Neural cell (in vitro differentiated cells): ENCODE results near the gene SBK1. TPM values are rescaled to one million over a fixed set of nuclear protein-coding genes. Genes with fewer than 3 reads are reported as not detected.

ENCODE experiments used
- H2AFZ ChIP-seq: fragments of 200-600, 300-800 bp; sonication (generic), shearing (Covaris generic); 2 replicates; pipeline ENCODE4 v1.6.0; 2014; ENCODE audit warnings: low read depth, mild to moderate bottlenecking, antibody characterized with exemption, low read length, moderate library complexity
- H3F3A ChIP-seq: fragments of 200-600 bp; shearing (Covaris generic); 2 replicates; pipeline ENCODE4 v1.6.1; 2016; ENCODE audit warnings: mild to moderate bottlenecking, moderate library complexity, mixed read lengths, antibody characterized with exemption, low read length; ENCODE audit not compliant: insufficient read depth, poor library complexity, severe bottlenecking
- H3K27ac ChIP-seq: fragments of 200-600, 300-800 bp; sonication (generic), shearing (Covaris generic); 2 replicates; pipeline ENCODE4 v1.5.1; 2014; ENCODE audit warnings: mild to moderate bottlenecking, low read length, moderate library complexity
- H3K27me3 ChIP-seq: fragments of 300-800, 200-600 bp; sonication (generic), shearing (Covaris generic); 2 replicates; pipeline ENCODE4 v1.6.0; 2014; ENCODE audit warnings: mild to moderate bottlenecking, low read depth, low read length, moderate library complexity; ENCODE audit not compliant: insufficient read depth
- H3K36me3 ChIP-seq: fragments of 300-800, 200-600 bp; sonication (generic), shearing (Covaris generic); 2 replicates; pipeline ENCODE4 v1.5.1; 2014; ENCODE audit warnings: mild to moderate bottlenecking, antibody characterized with exemption, low read length, moderate library complexity; ENCODE audit not compliant: insufficient read depth
- H3K4me2 ChIP-seq: fragments of 300-800, 200-600 bp; sonication (generic), shearing (Covaris generic); 2 replicates; pipeline ENCODE4 v1.6.0; 2014; ENCODE audit warnings: mild to moderate bottlenecking, low read length
- H3K4me3 ChIP-seq: fragments of 300-800, 200-600 bp; sonication (generic), shearing (Covaris generic); 2 replicates; pipeline ENCODE4 v1.5.1; 2014; ENCODE audit warnings: mild to moderate bottlenecking, low read length, moderate library complexity
- H3K79me2 ChIP-seq: fragments of 200-600 bp; shearing (Covaris generic); replicated peaks from 2 replicates; pipeline ENCODE4 v1.6.0; 2014; ENCODE audit warnings: mild to moderate bottlenecking, low read length, moderate library complexity; ENCODE audit not compliant: insufficient read depth
- H3K9ac ChIP-seq: fragments of 300-800, 200-600 bp; sonication (generic), shearing (Covaris generic); 2 replicates; pipeline ENCODE4 v1.6.1; 2016; ENCODE audit warnings: mild to moderate bottlenecking, low read length, mixed read lengths
- H3K9me2 ChIP-seq: fragments of 200-600 bp; shearing (Covaris generic); 2 replicates; pipeline ENCODE4 v1.6.1; 2016; ENCODE audit warnings: mild to moderate bottlenecking, low read length, mixed read lengths; ENCODE audit not compliant: insufficient read depth
- H3K9me3 ChIP-seq: fragments of 200-600, 300-800 bp; sonication (generic), shearing (Covaris generic); 2 replicates; pipeline ENCODE4 v1.6.1; 2016; ENCODE audit warnings: mild to moderate bottlenecking, mixed run types, low read length, moderate library complexity, mixed read lengths
- H4K20me1 ChIP-seq: fragments of 200-600 bp; shearing (Covaris generic); 2 replicates; pipeline ENCODE4 v1.6.1; 2016; ENCODE audit warnings: mild to moderate bottlenecking, mixed run types; ENCODE audit not compliant: insufficient read depth
- EP300 ChIP-seq: fragments of 450-650 bp; conservative IDR thresholded peaks from 2 replicates; pipeline ENCODE4 v1.6.1; 2014; ENCODE audit warnings: antibody characterized with exemption, mild to moderate bottlenecking, moderate library complexity; ENCODE audit not compliant: poor library complexity, severe bottlenecking
- EZH2 ChIP-seq: fragments of 200-600, 300-800 bp; shearing (Covaris generic), sonication (generic); IDR thresholded peaks from 2 replicates; pipeline ENCODE4 v1.6.1; 2014; ENCODE audit warnings: antibody characterized with exemption, low read length, borderline replicate concordance, mild to moderate bottlenecking; ENCODE audit not compliant: insufficient read depth, poor library complexity, severe bottlenecking
- MXI1 ChIP-seq: fragments of 450-650 bp; conservative IDR thresholded peaks from 2 replicates; pipeline ENCODE4 v1.6.1; 2014; ENCODE audit warnings: antibody characterized with exemption, mild to moderate bottlenecking; ENCODE audit not compliant: poor library complexity, severe bottlenecking
- POLR2AphosphoS5 ChIP-seq: IDR thresholded peaks from 2 replicates; pipeline ENCODE4 v1.6.1; 2012
- RAD21 ChIP-seq: fragments of 450-650 bp; conservative IDR thresholded peaks from 2 replicates; pipeline ENCODE4 v1.6.1; 2014; ENCODE audit warnings: antibody characterized with exemption, mild to moderate bottlenecking, moderate library complexity
- SMC3 ChIP-seq: fragments of 450-650 bp; conservative IDR thresholded peaks from 2 replicates; pipeline ENCODE4 v1.6.1; 2014; ENCODE audit warnings: antibody characterized with exemption, mild to moderate bottlenecking, moderate library complexity; ENCODE audit not compliant: poor library complexity
- TAF1 ChIP-seq: IDR thresholded peaks from 2 replicates; pipeline ENCODE4 v1.6.1; 2012; ENCODE audit warnings: low read depth
- polyA plus RNA-seq: library from polyadenylated mRNA; depleted of rRNA; stranded (reverse); fragments of >200 nt; gene quantifications from 2 replicates; pipeline ENCODE4 v1.2.3, GENCODE V29; 2014
- TF ChIP-seq, protein P1 (sequence below): fragments of 450-650 bp; IDR thresholded peaks from 2 replicates; pipeline ENCODE4 v1.5.1; 2014; ENCODE audit warnings: antibody characterized with exemption, mild to moderate bottlenecking, moderate library complexity; ENCODE audit not compliant: poor library complexity, severe bottlenecking
- TF ChIP-seq, protein P2 (sequence below): IDR thresholded peaks from 2 replicates; pipeline ENCODE4 v1.6.1; 2012; ENCODE audit warnings: borderline replicate concordance

The SBK1 gene
- polyA plus RNA-seq, 1 donor from 2014 or later, result 18.2 TPM

DNA sequence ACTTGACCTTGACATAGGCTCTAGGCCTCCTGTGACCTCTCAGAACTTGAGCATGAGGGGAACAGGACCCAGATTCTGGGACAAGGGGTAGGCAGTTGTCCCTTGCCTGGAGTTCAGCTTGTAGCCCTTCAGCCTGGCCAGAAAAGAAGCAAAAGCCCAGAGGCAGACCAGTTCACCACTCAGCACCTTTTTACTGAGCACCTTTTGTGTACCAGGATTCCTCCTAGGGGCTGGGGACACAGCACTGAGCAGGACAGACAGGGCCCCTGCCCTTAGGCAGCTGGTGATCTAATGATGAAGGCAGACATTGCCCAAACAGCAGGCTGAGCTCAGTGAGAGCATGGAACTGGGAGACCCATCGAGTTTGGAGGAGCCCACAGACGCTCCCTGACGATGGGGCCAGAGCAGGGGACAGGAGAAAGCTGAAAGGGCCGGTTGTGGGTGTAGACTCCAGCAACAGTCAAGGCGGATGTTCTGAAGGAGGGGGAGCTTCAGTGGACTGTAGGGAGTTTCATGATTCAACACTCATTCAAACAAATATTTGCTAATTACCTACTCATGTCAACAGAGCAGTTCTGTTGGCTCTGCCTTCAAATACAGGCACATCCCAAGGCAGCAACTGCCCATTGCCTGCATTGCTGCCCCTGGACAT, 32.0 kb downstream of the SBK1 start:
- Histone ChIP-seq H3K27me3 (no peaks in the 10 kb centered on the region), H3K9me3 (no peaks in the 10 kb centered on the region), H3F3A (no peaks in the 10 kb centered on the region), H3K4me2 (no peak overlapping the region), H2AFZ (no peak overlapping the region), H3K79me2 (no peaks in the 10 kb centered on the region), H3K27ac (no peak overlapping the region), H4K20me1 (no peaks in the 10 kb centered on the region), H3K4me3 (no peak overlapping the region), H3K9me2 (no peaks in the 10 kb centered on the region), H3K36me3 (no peaks in the 10 kb centered on the region), H3K9ac (no peak overlapping the region)
- TF ChIP-seq EP300 (no peak), RAD21 (no peak), MXI1 (no peak), EZH2 (no peak), TAF1 (no peak), POLR2AphosphoS5 (no peak), SMC3 (no peak)
- TF ChIP-seq, protein P1, sequence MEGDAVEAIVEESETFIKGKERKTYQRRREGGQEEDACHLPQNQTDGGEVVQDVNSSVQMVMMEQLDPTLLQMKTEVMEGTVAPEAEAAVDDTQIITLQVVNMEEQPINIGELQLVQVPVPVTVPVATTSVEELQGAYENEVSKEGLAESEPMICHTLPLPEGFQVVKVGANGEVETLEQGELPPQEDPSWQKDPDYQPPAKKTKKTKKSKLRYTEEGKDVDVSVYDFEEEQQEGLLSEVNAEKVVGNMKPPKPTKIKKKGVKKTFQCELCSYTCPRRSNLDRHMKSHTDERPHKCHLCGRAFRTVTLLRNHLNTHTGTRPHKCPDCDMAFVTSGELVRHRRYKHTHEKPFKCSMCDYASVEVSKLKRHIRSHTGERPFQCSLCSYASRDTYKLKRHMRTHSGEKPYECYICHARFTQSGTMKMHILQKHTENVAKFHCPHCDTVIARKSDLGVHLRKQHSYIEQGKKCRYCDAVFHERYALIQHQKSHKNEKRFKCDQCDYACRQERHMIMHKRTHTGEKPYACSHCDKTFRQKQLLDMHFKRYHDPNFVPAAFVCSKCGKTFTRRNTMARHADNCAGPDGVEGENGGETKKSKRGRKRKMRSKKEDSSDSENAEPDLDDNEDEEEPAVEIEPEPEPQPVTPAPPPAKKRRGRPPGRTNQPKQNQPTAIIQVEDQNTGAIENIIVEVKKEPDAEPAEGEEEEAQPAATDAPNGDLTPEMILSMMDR, result no peak
- TF ChIP-seq, protein P2, sequence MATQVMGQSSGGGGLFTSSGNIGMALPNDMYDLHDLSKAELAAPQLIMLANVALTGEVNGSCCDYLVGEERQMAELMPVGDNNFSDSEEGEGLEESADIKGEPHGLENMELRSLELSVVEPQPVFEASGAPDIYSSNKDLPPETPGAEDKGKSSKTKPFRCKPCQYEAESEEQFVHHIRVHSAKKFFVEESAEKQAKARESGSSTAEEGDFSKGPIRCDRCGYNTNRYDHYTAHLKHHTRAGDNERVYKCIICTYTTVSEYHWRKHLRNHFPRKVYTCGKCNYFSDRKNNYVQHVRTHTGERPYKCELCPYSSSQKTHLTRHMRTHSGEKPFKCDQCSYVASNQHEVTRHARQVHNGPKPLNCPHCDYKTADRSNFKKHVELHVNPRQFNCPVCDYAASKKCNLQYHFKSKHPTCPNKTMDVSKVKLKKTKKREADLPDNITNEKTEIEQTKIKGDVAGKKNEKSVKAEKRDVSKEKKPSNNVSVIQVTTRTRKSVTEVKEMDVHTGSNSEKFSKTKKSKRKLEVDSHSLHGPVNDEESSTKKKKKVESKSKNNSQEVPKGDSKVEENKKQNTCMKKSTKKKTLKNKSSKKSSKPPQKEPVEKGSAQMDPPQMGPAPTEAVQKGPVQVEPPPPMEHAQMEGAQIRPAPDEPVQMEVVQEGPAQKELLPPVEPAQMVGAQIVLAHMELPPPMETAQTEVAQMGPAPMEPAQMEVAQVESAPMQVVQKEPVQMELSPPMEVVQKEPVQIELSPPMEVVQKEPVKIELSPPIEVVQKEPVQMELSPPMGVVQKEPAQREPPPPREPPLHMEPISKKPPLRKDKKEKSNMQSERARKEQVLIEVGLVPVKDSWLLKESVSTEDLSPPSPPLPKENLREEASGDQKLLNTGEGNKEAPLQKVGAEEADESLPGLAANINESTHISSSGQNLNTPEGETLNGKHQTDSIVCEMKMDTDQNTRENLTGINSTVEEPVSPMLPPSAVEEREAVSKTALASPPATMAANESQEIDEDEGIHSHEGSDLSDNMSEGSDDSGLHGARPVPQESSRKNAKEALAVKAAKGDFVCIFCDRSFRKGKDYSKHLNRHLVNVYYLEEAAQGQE, result no peak

DNA sequence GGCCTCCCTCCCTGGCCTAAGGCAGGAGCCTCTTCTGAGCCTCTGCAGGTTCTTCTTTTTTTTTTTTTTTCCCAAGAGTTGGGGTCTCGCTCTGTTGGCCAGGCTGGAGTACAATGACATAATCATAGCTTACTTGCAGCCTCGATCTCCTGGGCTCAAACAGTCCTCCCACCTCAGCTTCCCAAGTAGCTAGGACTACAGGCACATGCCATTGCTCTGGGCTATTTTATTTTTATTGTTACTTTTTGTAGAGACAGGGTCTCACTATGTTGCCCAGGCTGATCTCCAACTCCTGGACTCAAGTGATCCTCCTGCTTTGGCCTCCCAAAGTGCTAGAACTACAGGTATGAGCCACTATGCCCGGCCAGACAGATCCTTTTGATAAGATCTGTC, 32.6 kb downstream of the SBK1 start:
- H3K9me3 ChIP-seq, result no peaks in the 10 kb centered on the region
- H2AFZ ChIP-seq, result no peak overlapping the region
- H3K36me3 ChIP-seq, result no peaks in the 10 kb centered on the region
- H3F3A ChIP-seq, result no peaks in the 10 kb centered on the region
- no peaks in the 10 kb centered on the region for H4K20me1 ChIP-seq
- no peak overlapping the region for H3K4me3 ChIP-seq
- no peaks in the 10 kb centered on the region for H3K9me2 ChIP-seq
- H3K4me2 ChIP-seq, result no peak overlapping the region
- no peak overlapping the region for H3K9ac ChIP-seq
- TF ChIP-seq EP300 (no peak), POLR2AphosphoS5 (peak; percentile 23), SMC3 (no peak), EZH2 (no peak), TAF1 (no peak)
- TF ChIP-seq, protein P1, result no peak
- H3K27ac ChIP-seq, result no peak overlapping the region
- no peaks in the 10 kb centered on the region for H3K79me2 ChIP-seq
- H3K27me3 ChIP-seq, result no peaks in the 10 kb centered on the region
